NOMO-1 (cell line): ENCODE data around the gene RNASE11.

Experiments
- DNase-seq, 2 experiments: peaks; one replicate each; lab custom pipeline; 2025; ENCODE audit not compliant: unreplicated experiment in 2 of 2; lab: John Stamatoyannopoulos, UW

RNASE11 gene

DNA sequence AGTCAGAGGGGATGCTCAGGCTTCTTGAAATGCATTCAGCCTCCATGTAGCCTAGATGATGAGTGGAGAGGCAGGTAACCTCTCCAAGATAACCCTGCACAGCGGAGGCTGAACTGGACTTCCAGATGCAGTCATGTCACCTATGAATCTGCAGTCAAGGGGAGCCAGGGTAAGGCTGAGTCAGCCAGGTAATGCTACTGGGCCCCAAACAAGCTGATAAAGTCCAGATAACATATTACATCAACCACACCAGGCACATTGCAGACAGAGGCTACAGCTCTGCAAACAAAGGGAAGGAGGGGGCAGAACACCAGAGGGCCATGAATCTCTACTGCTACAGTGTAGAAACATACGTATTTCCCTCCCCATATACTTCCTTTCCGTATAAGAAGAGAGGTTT, 40.9 kb downstream of the RNASE11 start:
- DNase-seq: no peak

DNA sequence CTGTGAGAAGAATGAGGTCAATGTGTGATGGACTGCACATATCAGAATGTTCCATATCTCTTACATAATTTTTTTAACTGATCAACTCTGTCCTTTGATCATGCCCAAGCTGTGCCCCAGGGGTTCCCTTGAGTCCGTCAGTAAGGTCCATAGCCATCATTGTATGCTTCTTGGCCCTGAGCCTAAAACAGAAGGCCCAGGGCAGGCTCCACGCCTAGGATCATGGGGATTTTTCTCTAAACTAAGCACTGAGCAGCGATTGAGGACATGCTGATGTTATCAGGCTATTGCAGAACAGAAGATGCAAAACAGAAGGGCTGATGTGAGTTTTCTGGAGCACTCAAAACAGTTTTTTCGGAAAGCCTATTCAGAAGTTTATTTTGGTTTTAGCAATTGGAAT, 47.9 kb downstream of the RNASE11 start:
- DNase-seq: no peak
